ENCODE data around the gene NID1. TPM values are rescaled to one million over a fixed set of nuclear protein-coding genes. Genes with fewer than 3 reads are reported as not detected.

Gene NID1
- total and polyA plus RNA-seq, 9 of the 15 experiments (the other 6 are each of a cell fraction or from before 2014, with no cell fraction given), result 0.22 TPM; not detected in 8

GRCh38 chr1:236066828-236067386, 2.0 kb upstream of the NID1 start:
- Histone ChIP-seq H3K9me3 (replicated peaks; ENCODE audit: control insufficient read depth, insufficient read depth, low read depth, low read length) (no peaks in the 10 kb centered on the region), H3K36me3 (ENCODE audit: control insufficient read depth, insufficient read depth, low read length) (no peaks in the 10 kb centered on the region), H3K79me2 (ENCODE audit: control insufficient read depth, insufficient read depth, low read length) (no peaks in the 10 kb centered on the region), H3K27ac (ENCODE audit: extremely low read depth, low read depth, low read length) (no peak overlapping the region), H3K9me1 (ENCODE audit: control insufficient read depth, insufficient read depth, low read length) (no peaks in the 10 kb centered on the region), H2AFZ (ENCODE audit: low read depth, low read length) (no peak overlapping the region), H3K9ac (ENCODE audit: insufficient read depth in 1 of 2, low read depth in 2 of 2, low read length in 2 of 2) (no peak overlapping the region), H4K20me1 (replicated peaks; ENCODE audit: control insufficient read depth, insufficient read depth, low read length) (no peaks in the 10 kb centered on the region), H3K4me2 (ENCODE audit: insufficient read depth, low read length) (no peak overlapping the region), H3K27me3 (ENCODE audit: control insufficient read depth in 2 of 2, insufficient read depth in 2 of 2, low read length in 2 of 2) (peaks cover 38 to 54% of the 10 kb centered on the region in 2 experiments), H3K4me3 (no peak overlapping the region), H3K4me1 (replicated peaks in 1 of 2; ENCODE audit: control insufficient read depth in 2 of 2, insufficient read depth in 2 of 2, low read length in 2 of 2) (peaks cover 0 to 14% of the 10 kb centered on the region in 2 experiments; a peak in 1 of 5 replicates)
- TF ChIP-seq USF2 (CRISPR knock-in tag; IDR thresholded peaks at IDR 0.05) (0 out of 2 replicates have a peak, but pooled peaks have one; percentile 16), BHLHE40 (IDR thresholded peaks at IDR 0.05; ENCODE audit: low read length) (peak; percentile 55; the same call in 1 of the 2 replicates), ZBTB7A (IDR thresholded peaks at IDR 0.05; ENCODE audit: borderline replicate concordance, control insufficient read depth, low read depth, low read length) (no peak), ZNF274 (IDR thresholded peaks at IDR 0.05; ENCODE audit: borderline replicate concordance, low read depth, low read length) (no peak)
- in situ Hi-C loops (cut with MboI), result no loop called here
- 0% methylated on average over 6 of the region's 6 CpGs for WGBS (ENCODE audit: insufficient coverage, low coverage, missing lambda C conversion rate)
- ChIA-PET POLR2A (interaction anchor here (0.5 to 0.6 kb wide), 3 partner anchors 466 to 901 kb away, joined by 3 to 4 read pairs (median 4); no protein-coding TSS in a partner anchor), CTCF (ENCODE audit: low intra/inter-chr PET ratio) (no interaction called here)
- intact Hi-C loops (cut with micrococcal nuclease), result no loop called here
- DNase-seq (ENCODE audit: extremely low read depth in 1 of 4, low spot score in 3 of 4) (no peak), ATAC-seq (no peak; the same call in 1 of the 3 replicates), FAIRE-seq (no peak)
- no TSS peak for BruUV-seq (replicated peaks)

- Histone ChIP-seq H3K9ac (ENCODE audit: insufficient read depth in 1 of 2, low read depth in 2 of 2, low read length in 2 of 2) (no peak overlapping the region), H3K79me2 (ENCODE audit: control insufficient read depth, insufficient read depth, low read length) (no peaks in the 10 kb centered on the region), H2AFZ (ENCODE audit: low read depth, low read length) (no peak overlapping the region), H3K36me3 (ENCODE audit: control insufficient read depth, insufficient read depth, low read length) (no peaks in the 10 kb centered on the region), H3K9me3 (replicated peaks; ENCODE audit: control insufficient read depth, insufficient read depth, low read depth, low read length) (no peaks in the 10 kb centered on the region), H4K20me1 (replicated peaks; ENCODE audit: control insufficient read depth, insufficient read depth, low read length) (no peaks in the 10 kb centered on the region), H3K4me1 (replicated peaks in 1 of 2; ENCODE audit: control insufficient read depth in 2 of 2, insufficient read depth in 2 of 2, low read length in 2 of 2) (peaks cover 0 to 14% of the 10 kb centered on the region in 2 experiments; a peak in 1 of 5 replicates), H3K27me3 (ENCODE audit: control insufficient read depth in 2 of 2, insufficient read depth in 2 of 2, low read length in 2 of 2) (peaks cover 42 to 58% of the 10 kb centered on the region in 2 experiments), H3K27ac (ENCODE audit: extremely low read depth, low read depth, low read length) (no peak overlapping the region), H3K9me1 (ENCODE audit: control insufficient read depth, insufficient read depth, low read length) (no peaks in the 10 kb centered on the region), H3K4me2 (ENCODE audit: insufficient read depth, low read length) (no peak overlapping the region), H3K4me3 (no peak overlapping the region)
- intact Hi-C loops (cut with micrococcal nuclease) (no loop called here), in situ Hi-C loops (cut with MboI) (no loop called here)
- DNase-seq (ENCODE audit: extremely low read depth in 1 of 4, low spot score in 3 of 4) (no peak), ATAC-seq (no peak), FAIRE-seq (no peak)
- ChIA-PET POLR2A (no interaction called here), CTCF (ENCODE audit: low intra/inter-chr PET ratio) (no interaction called here)
- WGBS (ENCODE audit: insufficient coverage, low coverage, missing lambda C conversion rate), result 1% methylated on average over 6 of the region's 6 CpGs
- no TSS peak for BruUV-seq (replicated peaks)
- no peak for TF ChIP-seq GATA2 (CRISPR knock-in tag; IDR thresholded peaks at IDR 0.05)
- no peak for TF ChIP-seq JUND (IDR thresholded peaks at IDR 0.05; ENCODE audit: borderline replicate concordance, low read depth, low read length)
- TF ChIP-seq JUND (tag; IDR thresholded peaks at IDR 0.05; ENCODE audit: borderline replicate concordance, low read depth, low read length), result no peak
- no peak for TF ChIP-seq MBD2 (IDR thresholded peaks at IDR 0.05; ENCODE audit: borderline replicate concordance, low read depth)
- no peak for TF ChIP-seq TCF3 (CRISPR knock-in tag; IDR thresholded peaks at IDR 0.05)
- no peak for TF ChIP-seq DMBX1 (CRISPR knock-in tag; IDR thresholded peaks at IDR 0.05; ENCODE audit: borderline replicate concordance)
- TF ChIP-seq FOXO4 (CRISPR knock-in tag; IDR thresholded peaks at IDR 0.05), result no peak
- TF ChIP-seq BRD9 (IDR thresholded peaks at IDR 0.05; ENCODE audit: low read depth, partially characterized antibody), result no peak
- TF ChIP-seq SNRNP70 (optimal IDR thresholded peaks at IDR 0.05; ENCODE audit: low read depth, low read length), result no peak
Measured at GRCh38 chr1:236066054-236066453, 1.2 kb upstream of the NID1 start.

Data from K562 (cell line).